ENCODE measurements around the gene PACRGL. TPM values are rescaled to one million over a fixed set of nuclear protein-coding genes. Genes with fewer than 3 reads are reported as not detected.

PACRGL gene
- total and polyA plus RNA-seq, 10 of the 15 experiments (the other 5 are each of a cell fraction or from before 2014, with no cell fraction given), result 1.7 to 17.2 (median 7.3) TPM

GRCh38 chr4:20752641-20753040 lies 52.4 kb downstream of the PACRGL start:
- intact Hi-C loops (cut with micrococcal nuclease; ENCODE audit: unreplicated experiment) (no loop called here), in situ Hi-C loops (cut with MboI) (no loop called here)
- Histone ChIP-seq H3K9me3 (replicated peaks; ENCODE audit: control insufficient read depth, insufficient read depth, low read length) (no peaks in the 10 kb centered on the region), H3K4me2 (ENCODE audit: control insufficient read depth, insufficient read depth) (no peak overlapping the region), H3K79me2 (ENCODE audit: control insufficient read depth, insufficient read depth, low read length) (no peaks in the 10 kb centered on the region), H3K4me3 (no peak overlapping the region), H3K9ac (ENCODE audit: control insufficient read depth, insufficient read depth, low read length) (no peak overlapping the region), H3K4me1 (ENCODE audit: control insufficient read depth, insufficient read depth, low read length) (no peaks in the 10 kb centered on the region), H4K20me1 (ENCODE audit: control insufficient read depth, insufficient read depth) (no peaks in the 10 kb centered on the region), H3K36me3 (ENCODE audit: control insufficient read depth in 2 of 2, insufficient read depth in 2 of 2, low read length in 1 of 2) (no peaks in the 10 kb centered on the region), H3K27ac (ENCODE audit: control insufficient read depth, insufficient read depth) (no peak overlapping the region), H2AFZ (ENCODE audit: control insufficient read depth, low read depth, low read length) (no peak overlapping the region), H3K27me3 (replicated peaks in 1 of 2; ENCODE audit: control insufficient read depth in 2 of 2, insufficient read depth in 2 of 2, low read length in 1 of 2) (no peaks in the 10 kb centered on the region)
- BruUV-seq (replicated peaks), result no TSS peak
- ChIA-PET POLR2A (no interaction called here), RAD21 (ENCODE audit: unreplicated experiment) (no interaction called here), SMC1A (ENCODE audit: uncharacterized antibody, unreplicated experiment) (no interaction called here), CTCF (no interaction called here)
- TF ChIP-seq FOXK2 (IDR thresholded peaks at IDR 0.05) (no peak), GABPA (IDR thresholded peaks at IDR 0.05; ENCODE audit: low read depth) (no peak), PBX3 (IDR thresholded peaks at IDR 0.05; ENCODE audit: insufficient replicate concordance, low read depth, low read length) (no peak), CEBPZ (IDR thresholded peaks at IDR 0.05; ENCODE audit: low read depth, low read length) (no peak), HDAC2 (IDR thresholded peaks at IDR 0.05) (no peak)
- WGBS (ENCODE audit: insufficient coverage, insufficient replicate concordance, low lambda C conversion rate, missing lambda C conversion rate), result 99% methylated on average over 3 of the region's 3 CpGs
- FAIRE-seq, result no peak
- DNase-seq (ENCODE audit: low read depth, low spot score), result no peak
- no peak for ATAC-seq
